Medulla oblongata (tissue), 1 donor: ENCODE data around the gene KCNV2.
"Not testable (repeated sequence)": the region's sequence is repeated elsewhere in the genome, so short reads cannot be mapped to it uniquely, and the experiment has no call there.

Experiments
- DNase-seq: peaks from one replicate; pipeline ENCODE4 v3.0.0-alpha.2; 2015; ENCODE audit errors: extremely low spot score

The KCNV2 gene

GRCh38 chr9:2717385-2717784 is at the start of gene KCNV2:
Gene KCNV2 (plus strand): TSS chr9:2717510. CDS start chr9:2717740, 230 bp downstream.
- no peak for DNase-seq

GRCh38 chr9:2673161-2673560 is 44.1 kb upstream of the KCNV2 start:
- DNase-seq = no peak

DNA sequence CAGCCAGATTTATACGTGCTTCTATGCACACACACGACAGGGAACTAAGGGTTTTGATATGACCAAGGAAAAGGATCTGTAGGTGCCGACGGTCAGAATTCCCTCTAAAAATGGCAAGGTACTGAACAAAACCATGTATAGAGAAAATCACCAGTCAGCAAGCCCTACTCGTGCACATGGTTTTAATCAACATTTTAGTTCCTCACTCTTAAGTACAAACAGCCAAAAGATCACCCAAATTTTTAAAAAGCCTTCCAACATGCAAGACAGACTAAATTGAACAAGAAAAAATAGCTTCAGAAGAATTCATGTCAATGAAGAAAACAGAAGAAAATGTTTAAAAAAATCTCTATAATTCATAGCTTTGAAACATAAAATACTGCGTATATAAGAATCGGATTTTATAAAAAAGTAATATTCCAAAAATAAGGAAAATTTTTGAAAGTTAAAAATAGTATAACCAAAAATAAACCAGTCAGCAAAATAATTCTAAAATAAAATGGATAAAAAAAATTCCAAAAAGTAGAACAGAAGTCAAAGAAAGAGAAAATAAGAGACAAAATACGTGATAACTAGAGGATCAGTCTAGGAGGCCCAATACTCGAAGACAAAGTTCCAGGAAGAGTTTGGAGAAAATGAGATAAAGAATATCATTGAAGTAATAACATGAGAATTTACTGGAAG is 43.0 kb upstream of the KCNV2 start:
- DNase-seq = no peak

GRCh38 chr9:2675834-2676233 is 41.5 kb upstream of the KCNV2 start:
- no peak for DNase-seq

GRCh38 chr9:2676466-2676865 is 40.8 kb upstream of the KCNV2 start:
- no peak for DNase-seq

DNA sequence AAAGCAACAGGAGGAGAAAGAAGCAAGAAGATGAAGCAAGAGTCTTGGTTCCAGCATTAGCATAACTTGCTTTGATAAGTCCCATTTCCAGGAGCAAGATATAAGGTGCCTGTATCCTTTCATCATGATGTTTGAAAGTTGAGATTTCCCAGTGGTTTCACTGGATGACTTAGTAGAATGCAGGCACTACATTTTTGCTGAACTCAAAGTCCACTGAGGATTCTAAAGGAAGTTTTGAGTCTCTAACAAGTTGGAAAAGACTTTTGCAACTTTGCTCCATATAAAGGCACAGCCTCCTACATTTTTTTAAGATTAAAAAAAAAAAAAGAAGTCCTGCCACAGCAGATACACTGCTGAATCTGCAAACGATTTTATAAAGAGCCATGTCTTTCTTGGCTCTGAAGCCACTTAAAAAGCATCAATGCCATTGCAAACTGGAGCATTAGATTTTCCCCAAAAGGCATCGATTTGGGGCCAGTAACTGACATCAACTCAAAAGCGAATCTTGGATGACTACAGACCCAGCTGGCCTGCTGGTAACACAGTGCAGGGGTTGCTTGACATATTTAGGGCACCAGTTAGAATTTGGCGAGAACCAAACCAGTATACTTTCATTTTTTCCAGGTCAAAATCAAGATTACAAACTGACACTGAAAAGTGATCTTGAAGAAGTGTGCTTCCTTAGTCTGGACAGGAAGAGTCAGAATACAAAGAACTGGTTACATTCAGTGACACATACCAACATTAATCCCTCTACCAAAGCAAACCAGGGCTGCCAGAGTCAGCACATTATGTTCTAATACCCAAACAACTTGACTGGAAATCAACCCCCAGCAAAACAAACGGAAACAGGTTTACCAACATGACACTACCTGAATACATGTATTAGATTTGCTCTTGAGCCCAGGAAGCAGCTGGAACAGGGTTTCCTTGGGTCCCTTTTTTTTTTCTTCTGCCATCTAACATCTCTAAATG is 39.1 kb upstream of the KCNV2 start:
- DNase-seq = no peak

DNA sequence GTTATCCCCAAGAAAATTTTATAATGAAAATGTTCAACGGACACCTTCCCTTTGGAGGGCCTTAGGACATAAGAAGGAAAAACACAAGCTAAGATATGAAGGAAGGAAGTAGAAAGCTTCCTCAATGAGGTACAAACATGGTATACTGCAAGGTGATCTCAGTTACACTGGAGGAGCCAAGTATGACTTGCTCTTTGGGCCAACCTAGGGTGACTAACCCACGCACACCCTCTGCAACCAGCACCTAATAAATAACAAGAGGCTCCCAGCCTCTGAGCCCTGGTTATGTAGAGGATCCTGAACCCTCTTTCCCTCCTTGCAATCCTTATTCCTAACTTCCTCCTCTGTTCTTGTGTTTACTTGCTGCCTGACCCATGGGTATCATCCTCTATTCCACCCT is 38.3 kb upstream of the KCNV2 start:
- no peak for DNase-seq

DNA sequence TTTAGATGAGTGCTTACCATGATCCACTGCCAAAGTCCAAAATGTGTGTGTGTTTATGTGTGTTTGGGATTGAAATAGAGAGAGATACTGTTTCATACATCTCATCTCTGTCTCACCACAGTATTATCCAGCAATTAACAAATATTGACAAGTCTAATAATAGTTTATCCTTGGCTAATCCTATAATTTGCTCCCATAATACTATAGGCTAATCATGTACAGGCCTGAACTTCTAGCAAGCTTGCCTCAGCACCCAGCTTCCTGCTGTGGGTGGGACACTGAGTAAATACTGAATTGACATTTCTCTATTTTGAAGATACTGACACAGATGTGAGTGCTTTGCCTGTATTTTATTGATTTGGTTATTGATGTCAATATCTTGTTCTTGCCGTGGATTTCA is 35.3 kb upstream of the KCNV2 start:
- DNase-seq = no peak

DNA sequence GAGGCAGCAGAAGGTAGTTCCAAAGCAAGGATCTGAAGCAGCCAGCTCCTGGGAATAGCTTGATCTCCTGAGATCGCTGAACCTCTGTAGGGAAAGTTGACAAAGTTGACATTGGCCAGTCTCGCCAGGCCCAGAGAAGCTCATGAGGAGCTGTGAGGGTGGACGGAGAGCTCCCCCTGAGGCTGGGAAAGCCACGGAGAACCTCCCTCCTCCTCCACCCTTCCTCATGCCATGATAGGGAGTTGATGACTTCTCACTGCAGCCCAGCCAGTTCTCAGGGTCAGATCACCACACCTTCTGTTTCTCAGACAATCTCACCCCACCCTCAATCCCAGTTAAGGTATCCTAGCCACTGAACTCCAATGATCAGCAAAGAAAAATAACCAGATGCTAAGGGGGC is 30.4 kb upstream of the KCNV2 start:
- no peak for DNase-seq

- DNase-seq = no peak
Observed at GRCh38 chr9:2688636-2689035, 28.7 kb upstream of the KCNV2 start.

GRCh38 chr9:2691212-2691611 is 26.1 kb upstream of the KCNV2 start:
- no peak for DNase-seq

GRCh38 chr9:2691626-2692025 is 25.7 kb upstream of the KCNV2 start:
- no peak for DNase-seq

DNA sequence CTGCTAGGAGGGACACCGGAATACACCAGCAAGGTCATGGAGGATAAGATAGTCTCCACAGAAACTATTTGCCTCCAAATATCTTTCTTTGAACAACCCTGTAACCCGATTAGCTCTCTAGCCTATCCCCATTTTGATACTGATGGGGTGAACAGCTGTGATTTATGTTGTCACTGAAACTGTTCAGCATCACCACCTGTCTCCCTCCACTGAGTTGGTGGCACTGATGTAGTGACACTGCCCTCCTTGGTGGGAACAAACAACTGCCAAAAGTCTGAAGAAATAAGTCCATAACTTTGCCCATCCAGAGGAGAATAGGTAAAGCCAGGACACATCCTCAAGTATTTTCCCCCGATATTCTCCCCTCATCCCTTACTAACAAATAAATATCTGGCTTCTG is 24.3 kb upstream of the KCNV2 start:
- DNase-seq = no peak

- DNase-seq = no peak
Observed at GRCh38 chr9:2697492-2697891, 19.8 kb upstream of the KCNV2 start.

DNA sequence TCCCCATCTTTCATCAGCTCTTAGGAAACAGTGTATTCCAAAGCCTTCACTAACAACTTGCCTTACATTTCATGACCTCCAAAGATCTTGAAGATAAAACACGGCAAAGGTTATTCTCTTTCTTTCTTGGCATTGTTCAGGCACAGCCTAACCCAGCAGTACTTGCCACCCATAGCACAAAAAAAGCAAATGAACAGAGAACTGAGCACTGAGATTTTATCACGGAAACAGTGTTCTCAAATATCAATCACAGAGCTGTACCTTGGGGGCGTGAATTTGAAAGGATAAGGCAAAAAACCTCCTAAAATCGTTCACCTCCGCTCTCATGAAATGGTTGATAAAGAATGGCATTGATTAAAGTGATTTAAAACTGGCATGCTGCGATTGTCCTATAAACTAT is 16.9 kb upstream of the KCNV2 start:
- DNase-seq = no peak

GRCh38 chr9:2700909-2701550 is 16.3 kb upstream of the KCNV2 start:
- DNase-seq = no peak

- no peak for DNase-seq
Observed at GRCh38 chr9:2704504-2704903, 12.8 kb upstream of the KCNV2 start.

GRCh38 chr9:2707256-2707655 is 10.1 kb upstream of the KCNV2 start:
- not testable (repeated sequence) for DNase-seq

DNA sequence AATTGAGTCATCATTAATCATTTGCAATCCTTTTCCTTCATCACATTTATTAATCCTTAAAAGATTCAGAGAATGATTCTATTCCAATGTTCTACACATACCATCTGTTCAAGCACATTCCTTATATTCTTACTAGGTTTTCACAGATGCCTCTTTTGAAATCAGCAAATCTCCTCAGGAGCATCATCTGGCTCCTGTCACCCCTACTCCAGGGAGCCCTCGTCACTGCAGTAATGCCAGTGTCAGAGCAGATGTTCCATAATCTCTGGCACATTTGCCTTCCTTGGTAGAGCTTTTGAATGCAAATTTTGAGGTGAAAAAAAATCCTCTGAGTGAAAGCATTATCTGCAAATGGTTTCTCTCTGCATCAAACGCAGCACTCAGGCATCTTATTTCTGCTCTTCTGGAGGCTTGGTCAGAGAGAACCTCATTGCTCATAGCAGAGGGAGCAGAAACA is 7.6 kb upstream of the KCNV2 start:
- DNase-seq = no peak

DNA sequence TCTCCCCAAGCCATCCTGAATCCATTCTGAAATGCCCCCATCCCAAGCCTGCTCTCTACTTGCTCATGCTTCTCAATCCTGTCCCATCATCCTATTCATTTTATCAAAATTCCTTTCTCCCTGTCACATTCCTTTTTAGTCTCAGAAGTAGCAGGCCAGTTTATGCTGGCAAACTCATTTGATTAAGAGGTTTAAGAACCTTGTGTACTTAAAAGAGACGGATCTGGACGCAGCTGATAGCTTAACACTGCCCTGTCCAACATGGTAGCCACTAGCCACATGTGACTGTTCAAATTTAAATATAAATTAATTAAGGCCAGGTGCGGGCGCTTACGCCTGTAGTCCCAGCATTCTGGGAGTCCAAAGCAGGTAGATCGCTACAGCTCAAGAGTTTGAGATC is 5.6 kb upstream of the KCNV2 start:
- DNase-seq = no peak

DNA sequence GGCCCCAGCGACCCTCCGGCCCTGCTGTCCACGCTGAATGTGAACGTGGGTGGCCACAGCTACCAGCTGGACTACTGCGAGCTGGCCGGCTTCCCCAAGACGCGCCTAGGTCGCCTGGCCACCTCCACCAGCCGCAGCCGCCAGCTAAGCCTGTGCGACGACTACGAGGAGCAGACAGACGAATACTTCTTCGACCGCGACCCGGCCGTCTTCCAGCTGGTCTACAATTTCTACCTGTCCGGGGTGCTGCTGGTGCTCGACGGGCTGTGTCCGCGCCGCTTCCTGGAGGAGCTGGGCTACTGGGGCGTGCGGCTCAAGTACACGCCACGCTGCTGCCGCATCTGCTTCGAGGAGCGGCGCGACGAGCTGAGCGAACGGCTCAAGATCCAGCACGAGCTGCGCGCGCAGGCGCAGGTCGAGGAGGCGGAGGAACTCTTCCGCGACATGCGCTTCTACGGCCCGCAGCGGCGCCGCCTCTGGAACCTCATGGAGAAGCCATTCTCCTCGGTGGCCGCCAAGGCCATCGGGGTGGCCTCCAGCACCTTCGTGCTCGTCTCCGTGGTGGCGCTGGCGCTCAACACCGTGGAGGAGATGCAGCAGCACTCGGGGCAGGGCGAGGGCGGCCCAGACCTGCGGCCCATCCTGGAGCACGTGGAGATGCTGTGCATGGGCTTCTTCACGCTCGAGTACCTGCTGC is 839 bp downstream of the KCNV2 start:
- no peak for DNase-seq

DNA sequence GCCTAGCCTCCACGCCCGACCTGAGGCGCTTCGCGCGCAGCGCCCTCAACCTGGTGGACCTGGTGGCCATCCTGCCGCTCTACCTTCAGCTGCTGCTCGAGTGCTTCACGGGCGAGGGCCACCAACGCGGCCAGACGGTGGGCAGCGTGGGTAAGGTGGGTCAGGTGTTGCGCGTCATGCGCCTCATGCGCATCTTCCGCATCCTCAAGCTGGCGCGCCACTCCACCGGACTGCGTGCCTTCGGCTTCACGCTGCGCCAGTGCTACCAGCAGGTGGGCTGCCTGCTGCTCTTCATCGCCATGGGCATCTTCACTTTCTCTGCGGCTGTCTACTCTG is 1.4 kb downstream of the KCNV2 start:
- no peak for DNase-seq
